HepG2 (cell line): ENCODE measurements around the gene DNMT3A. TPM values are rescaled to one million over a fixed set of nuclear protein-coding genes. Genes with fewer than 3 reads are reported as not detected.

ENCODE experiments used
- ATAC-seq: fragments of 200-7000 bp; cut with Tn5 transposase; 3 replicates; pipeline ENCODE4 v1.9.1; 2020; ENCODE audit warnings: mild to moderate bottlenecking, moderate library complexity
- BruUV-seq: library from RNA; stranded (reverse); fragments of 400-500 nt; replicated peaks from 2 replicates; lab custom pipeline; 2021; lab: Mats Ljungman, UMichigan
- CTCF ChIA-PET: fragments of 300-600 bp; formaldehyde crosslinking; extraction: SDS; loops from one replicate; lab custom pipeline; 2021; ENCODE audit warnings: low total read pairs, inconsistent platforms, low intra/inter-chr PET ratio; lab: Yijun Ruan, JAX
- POLR2A ChIA-PET: fragments of 350-600 bp; sonication (Branson Sonifier 250); formaldehyde crosslinking; loops from one replicate; lab custom pipeline; 2020; ENCODE audit warnings: antibody characterized with exemption, inconsistent platforms; lab: Yijun Ruan, JAX
- DNase-seq: peaks from one replicate; pipeline ENCODE4 v3.0.0-alpha.2; 2015; ENCODE audit warnings: low spot score
- FAIRE-seq: peaks from 3 replicates; lab custom pipeline; 2011; peaks lifted over from hg19 to GRCh38; lab: Jason Lieb, UNC
- H2AFZ ChIP-seq: one replicate; pipeline ENCODE4 v1.6.1; 2011; ENCODE audit warnings: low read length, inconsistent platforms
- H3K27ac ChIP-seq: fragments of 300-600 bp; 3 replicates; pipeline ENCODE4 v1.8.0; 2011; ENCODE audit warnings: mixed run types, mild to moderate bottlenecking, mixed read lengths, low read length, inconsistent platforms; ENCODE audit not compliant: insufficient read depth; ENCODE audit errors: extremely low read length
- H3K27me3 ChIP-seq, 2 experiments: fragments of 200-600 bp in 1 of 2; 2 replicates in 1 of 2; 3 replicates in 1 of 2; pipeline versions ENCODE4 v1.6.0 to v1.8.0; 2011; ENCODE audit warnings: low read length in 2 of 2, mild to moderate bottlenecking in 2 of 2, moderate library complexity in 2 of 2, inconsistent platforms in 1 of 2; ENCODE audit not compliant: insufficient read depth in 2 of 2, control insufficient read depth in 1 of 2
- H3K36me3 ChIP-seq, 2 experiments: fragments of 200-600 bp in 1 of 2; replicated peaks in 1 of 2; 2 replicates in 1 of 2; 3 replicates in 1 of 2; pipeline versions ENCODE4 v1.5.1 to v1.8.0; 2011; ENCODE audit warnings: low read length in 2 of 2, inconsistent platforms in 1 of 2; ENCODE audit not compliant: insufficient read depth in 2 of 2, control insufficient read depth in 1 of 2
- H3K4me1 ChIP-seq: 2 replicates; pipeline ENCODE4 v1.5.1; 2012; ENCODE audit warnings: low read length, inconsistent platforms; ENCODE audit not compliant: insufficient read depth
- H3K4me2 ChIP-seq: 2 replicates; pipeline ENCODE4 v1.6.0; 2011; ENCODE audit warnings: low read depth, low read length, inconsistent platforms
- H3K4me3 ChIP-seq, 3 experiments: fragments of 200-600 bp in 1 of 3; sonication (generic), shearing (Covaris generic) in 1 of 3; replicated peaks in 1 of 3; 2 replicates each; pipeline ENCODE4 v1.5.1; 2011 to 2016; ENCODE audit warnings: low read length in 3 of 3, inconsistent platforms in 2 of 3, low read depth in 2 of 3, mild to moderate bottlenecking in 2 of 3, control low read depth in 1 of 3, mixed read lengths in 1 of 3; ENCODE audit not compliant: insufficient read depth in 1 of 3
- H3K79me2 ChIP-seq: one replicate; pipeline ENCODE4 v1.6.1; 2011; ENCODE audit warnings: low read length, inconsistent platforms; ENCODE audit not compliant: insufficient read depth
- H3K9ac ChIP-seq: 2 replicates; pipeline ENCODE4 v1.6.0; 2011; ENCODE audit warnings: mild to moderate bottlenecking, low read depth, low read length, inconsistent platforms; ENCODE audit not compliant: insufficient read depth
- H3K9me3 ChIP-seq: 2 replicates; pipeline ENCODE4 v1.5.1; 2012; ENCODE audit warnings: mild to moderate bottlenecking, low read length
- H4K20me1 ChIP-seq: 2 replicates; pipeline ENCODE4 v1.6.0; 2011; ENCODE audit warnings: inconsistent platforms, mild to moderate bottlenecking, low read length, moderate library complexity; ENCODE audit not compliant: insufficient read depth
- CCDC6 ChIP-seq: sonication (generic); formaldehyde crosslinking; IDR thresholded peaks from 2 replicates; pipeline ENCODE4 v1.8.1; 2022; ENCODE audit warnings: mild to moderate bottlenecking, missing genetic modification reagents, moderate library complexity
- IKZF4 ChIP-seq: sonication (generic); formaldehyde crosslinking; IDR thresholded peaks from 2 replicates; pipeline ENCODE4 v1.5.1; 2020; ENCODE audit warnings: borderline replicate concordance, mild to moderate bottlenecking, low read depth, missing genetic modification reagents; ENCODE audit errors: not compliant biosample characterization
- NAIF1 ChIP-seq: sonication (generic); formaldehyde crosslinking; IDR thresholded peaks from 2 replicates; pipeline ENCODE4 v1.5.0; 2020; ENCODE audit warnings: mild to moderate bottlenecking, missing genetic modification reagents, borderline replicate concordance
- POLR2AphosphoS5 ChIP-seq: IDR thresholded peaks from 2 replicates; pipeline ENCODE4 v1.6.1; 2012; ENCODE audit warnings: low read depth, low read length
- RBAK ChIP-seq: sonication (generic); formaldehyde crosslinking; IDR thresholded peaks from 2 replicates; pipeline ENCODE4 v1.5.1; 2020; ENCODE audit warnings: mild to moderate bottlenecking, missing genetic modification reagents
- TAF15 ChIP-seq: fragments of 200-400 bp; formaldehyde crosslinking; IDR thresholded peaks from one replicate; pipeline ENCODE4 v1.6.1; 2018; ENCODE audit warnings: mild to moderate bottlenecking, low read depth, low read length; ENCODE audit not compliant: poor library complexity, severe bottlenecking
- ZBTB42 ChIP-seq: sonication (generic); formaldehyde crosslinking; IDR thresholded peaks from 2 replicates; pipeline ENCODE4 v1.5.0; 2020; ENCODE audit warnings: mild to moderate bottlenecking, missing genetic modification reagents
- ZFP37 ChIP-seq: sonication (generic); formaldehyde crosslinking; IDR thresholded peaks from 2 replicates; pipeline ENCODE4 v1.4.0; 2020; ENCODE audit warnings: missing genetic modification reagents, borderline replicate concordance
- ZNF501 ChIP-seq: sonication (generic); formaldehyde crosslinking; IDR thresholded peaks from 2 replicates; pipeline ENCODE4 v1.5.1; 2020; ENCODE audit warnings: mild to moderate bottlenecking, moderate library complexity, missing genetic modification reagents
- ZSCAN21 ChIP-seq: sonication (generic); formaldehyde crosslinking; IDR thresholded peaks from 2 replicates; pipeline ENCODE4 v1.8.0; 2022; ENCODE audit warnings: mild to moderate bottlenecking, missing genetic modification reagents, moderate library complexity, borderline replicate concordance
- WGBS: methylation state at CpG from one replicate; pipeline ENCODE4 v1.1.6; 2017; ENCODE audit warnings: low lambda C conversion rate; 5-methylcytosine and 5-hydroxymethylcytosine counted together
- in situ Hi-C: cut with HindIII; loops from 2 replicates; pipeline ENCODE4 v1.10.0; 2017; ENCODE audit warnings: low pct_unique_long_range_greater_than_20kb; ENCODE audit not compliant: extremely low pct_ligation_motif_present
- intact Hi-C: fragments of 100-400 bp; cut with micrococcal nuclease; formaldehyde crosslinking; loops from one replicate; pipeline ENCODE4 v1.10.0; 2022; ENCODE audit not compliant: unreplicated experiment
- polyA plus RNA-seq, 8 experiments: library from polyadenylated mRNA; depleted of rRNA in 3 of 8; stranded (reverse) in 7 of 8; unstranded in 1 of 8; fragments of >200 nt; fragmentation: Illumina TruSeq in 4 of 8; extraction: Trizol in 4 of 8; gene quantifications; 2 replicates each; pipeline versions ENCODE4 v1.2.1 to v1.2.3, GENCODE V29; 2011 to 2016; ENCODE audit warnings: low read depth in 4 of 8, missing spikeins in 1 of 8, mixed read lengths in 1 of 8; ENCODE audit not compliant: insufficient read depth in 1 of 8
- total RNA-seq, 5 experiments: library from RNA; depleted of rRNA; stranded (reverse); fragments of >200 nt; fragmentation: Illumina TruSeq; extraction: Trizol; gene quantifications; 2 replicates each; pipeline ENCODE4 v1.2.3, GENCODE V29; 2016; ENCODE audit warnings: low read depth in 1 of 5
- TF ChIP-seq, protein P1 (sequence below): sonication (generic); formaldehyde crosslinking; IDR thresholded peaks from 2 replicates; pipeline ENCODE4 v1.5.0; 2020; ENCODE audit warnings: mild to moderate bottlenecking, missing genetic modification reagents, moderate library complexity
- TF ChIP-seq, protein P2 (sequence below), 2 experiments: sonication (generic) in 1 of 2; formaldehyde crosslinking in 1 of 2; IDR thresholded peaks; 2 replicates each; pipeline versions ENCODE4 v1.4.0 to v1.6.1; 2016 to 2020; ENCODE audit warnings: borderline replicate concordance in 1 of 2, low read depth in 1 of 2, mild to moderate bottlenecking in 1 of 2, missing genetic modification reagents in 1 of 2
- TF ChIP-seq, protein P3 (sequence below): sonication (generic); formaldehyde crosslinking; IDR thresholded peaks from 2 replicates; pipeline ENCODE4 v1.4.0; 2020; ENCODE audit warnings: missing genetic modification reagents, borderline replicate concordance

The DNMT3A gene
- total and polyA plus RNA-seq, 2 of the 13 experiments (the other 11 are each of a cell fraction or from before 2014, with no cell fraction given), result 14.7 to 29.1 TPM

DNA sequence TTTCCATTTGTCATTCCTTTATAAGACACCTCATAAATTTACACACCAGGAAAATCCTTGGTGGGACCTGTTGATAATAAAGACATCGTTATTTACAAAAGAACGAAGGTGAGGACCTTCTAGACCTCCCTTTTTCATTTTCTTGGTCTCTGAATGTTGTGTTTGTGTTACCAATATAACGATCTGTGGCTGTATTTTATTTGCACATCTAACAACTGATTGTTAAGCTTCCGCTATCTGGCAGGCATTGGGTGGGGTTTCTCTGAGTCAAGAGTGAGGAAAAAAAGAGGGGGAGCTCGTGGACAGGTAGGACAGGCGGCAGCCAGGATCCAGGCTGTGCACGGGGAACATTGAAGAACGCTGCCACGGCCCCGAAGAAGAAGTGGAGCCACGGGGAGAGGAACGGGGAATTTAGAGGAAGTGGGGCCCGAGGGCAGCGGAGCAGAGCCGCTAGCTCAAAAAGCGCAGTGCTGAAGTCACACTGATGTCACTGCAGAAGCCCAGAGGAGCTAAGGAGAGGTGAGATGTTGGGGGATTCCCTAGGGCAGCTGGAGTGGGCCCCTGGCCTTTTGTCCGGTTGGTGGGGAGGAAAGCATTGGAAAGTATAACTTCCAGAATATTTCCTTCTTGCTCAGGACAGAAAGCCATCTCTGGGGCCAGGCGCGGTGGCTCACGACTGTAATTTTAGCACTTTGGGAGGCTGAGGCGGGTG lies 20.9 kb upstream of the DNMT3A start:
- Histone ChIP-seq H2AFZ (peak overlapping the region; percentile 92), H3K9ac (peak overlapping the region; percentile 41; the same call in 1 of the 2 replicates), H3K27me3 (peaks cover 5 to 64% of the 10 kb centered on the region in 2 experiments; a peak in 4 of 5 replicates), H4K20me1 (no peaks in the 10 kb centered on the region), H3K4me1 (peaks cover 14% of the 10 kb centered on the region), H3K27ac (no peak overlapping the region), H3K79me2 (no peaks in the 10 kb centered on the region), H3K36me3 (no peaks in the 10 kb centered on the region), H3K4me2 (peak overlapping the region; percentile 87), H3K9me3 (no peaks in the 10 kb centered on the region), H3K4me3 (peak overlapping the region; percentile 42 to 71 (median 61))
- DNase-seq, result no peak
- no peak for FAIRE-seq
- BruUV-seq, result no TSS peak
- POLR2A ChIA-PET, result interaction anchor here (0.9 to 2.2 kb wide), 10 partner anchors 10 to 337 kb away, joined by 3 to 11 read pairs (median 4); no protein-coding TSS in a partner anchor
- peak; percentile 36 for ATAC-seq
- CTCF ChIA-PET, result interaction anchor here (0.8 to 2.0 kb wide), 3 partner anchors 14 to 302 kb away, joined by 3 to 14 read pairs (median 4); no protein-coding TSS in a partner anchor
- WGBS, result 24% methylated on average over 21 of the region's 21 CpGs
- intact Hi-C loops (loop anchor here (2.0 kb wide), 1 partner anchor 14 kb away; no protein-coding TSS in a partner anchor), in situ Hi-C loops (no loop called here)
- no peak for TF ChIP-seq ZFP37 (CRISPR knock-in tag)
- no peak for TF ChIP-seq NAIF1
- peak; percentile 15; the same call in 1 of the 2 replicates for TF ChIP-seq ZNF501 (CRISPR knock-in tag)
- no peak for TF ChIP-seq ZSCAN21 (CRISPR knock-in tag)
- no peak for TF ChIP-seq IKZF4 (CRISPR knock-in tag)
- TF ChIP-seq ZBTB42 (CRISPR knock-in tag), result no peak
- TF ChIP-seq, protein P1, sequence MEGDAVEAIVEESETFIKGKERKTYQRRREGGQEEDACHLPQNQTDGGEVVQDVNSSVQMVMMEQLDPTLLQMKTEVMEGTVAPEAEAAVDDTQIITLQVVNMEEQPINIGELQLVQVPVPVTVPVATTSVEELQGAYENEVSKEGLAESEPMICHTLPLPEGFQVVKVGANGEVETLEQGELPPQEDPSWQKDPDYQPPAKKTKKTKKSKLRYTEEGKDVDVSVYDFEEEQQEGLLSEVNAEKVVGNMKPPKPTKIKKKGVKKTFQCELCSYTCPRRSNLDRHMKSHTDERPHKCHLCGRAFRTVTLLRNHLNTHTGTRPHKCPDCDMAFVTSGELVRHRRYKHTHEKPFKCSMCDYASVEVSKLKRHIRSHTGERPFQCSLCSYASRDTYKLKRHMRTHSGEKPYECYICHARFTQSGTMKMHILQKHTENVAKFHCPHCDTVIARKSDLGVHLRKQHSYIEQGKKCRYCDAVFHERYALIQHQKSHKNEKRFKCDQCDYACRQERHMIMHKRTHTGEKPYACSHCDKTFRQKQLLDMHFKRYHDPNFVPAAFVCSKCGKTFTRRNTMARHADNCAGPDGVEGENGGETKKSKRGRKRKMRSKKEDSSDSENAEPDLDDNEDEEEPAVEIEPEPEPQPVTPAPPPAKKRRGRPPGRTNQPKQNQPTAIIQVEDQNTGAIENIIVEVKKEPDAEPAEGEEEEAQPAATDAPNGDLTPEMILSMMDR (CRISPR knock-in tag), result 0 out of 2 replicates have a peak, but pooled peaks have one; percentile 23
- no peak for TF ChIP-seq TAF15
- no peak for TF ChIP-seq CCDC6 (CRISPR knock-in tag)
- TF ChIP-seq POLR2AphosphoS5, result no peak
- TF ChIP-seq RBAK (CRISPR knock-in tag), result no peak
- TF ChIP-seq, protein P2, sequence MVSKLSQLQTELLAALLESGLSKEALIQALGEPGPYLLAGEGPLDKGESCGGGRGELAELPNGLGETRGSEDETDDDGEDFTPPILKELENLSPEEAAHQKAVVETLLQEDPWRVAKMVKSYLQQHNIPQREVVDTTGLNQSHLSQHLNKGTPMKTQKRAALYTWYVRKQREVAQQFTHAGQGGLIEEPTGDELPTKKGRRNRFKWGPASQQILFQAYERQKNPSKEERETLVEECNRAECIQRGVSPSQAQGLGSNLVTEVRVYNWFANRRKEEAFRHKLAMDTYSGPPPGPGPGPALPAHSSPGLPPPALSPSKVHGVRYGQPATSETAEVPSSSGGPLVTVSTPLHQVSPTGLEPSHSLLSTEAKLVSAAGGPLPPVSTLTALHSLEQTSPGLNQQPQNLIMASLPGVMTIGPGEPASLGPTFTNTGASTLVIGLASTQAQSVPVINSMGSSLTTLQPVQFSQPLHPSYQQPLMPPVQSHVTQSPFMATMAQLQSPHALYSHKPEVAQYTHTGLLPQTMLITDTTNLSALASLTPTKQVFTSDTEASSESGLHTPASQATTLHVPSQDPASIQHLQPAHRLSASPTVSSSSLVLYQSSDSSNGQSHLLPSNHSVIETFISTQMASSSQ (IDR thresholded peaks at IDR 0.05; ENCODE audit: low read depth), result no peak
- TF ChIP-seq, protein P2 (CRISPR knock-in tag; IDR thresholded peaks at IDR 0.05; ENCODE audit: borderline replicate concordance), result no peak
- TF ChIP-seq, protein P3, sequence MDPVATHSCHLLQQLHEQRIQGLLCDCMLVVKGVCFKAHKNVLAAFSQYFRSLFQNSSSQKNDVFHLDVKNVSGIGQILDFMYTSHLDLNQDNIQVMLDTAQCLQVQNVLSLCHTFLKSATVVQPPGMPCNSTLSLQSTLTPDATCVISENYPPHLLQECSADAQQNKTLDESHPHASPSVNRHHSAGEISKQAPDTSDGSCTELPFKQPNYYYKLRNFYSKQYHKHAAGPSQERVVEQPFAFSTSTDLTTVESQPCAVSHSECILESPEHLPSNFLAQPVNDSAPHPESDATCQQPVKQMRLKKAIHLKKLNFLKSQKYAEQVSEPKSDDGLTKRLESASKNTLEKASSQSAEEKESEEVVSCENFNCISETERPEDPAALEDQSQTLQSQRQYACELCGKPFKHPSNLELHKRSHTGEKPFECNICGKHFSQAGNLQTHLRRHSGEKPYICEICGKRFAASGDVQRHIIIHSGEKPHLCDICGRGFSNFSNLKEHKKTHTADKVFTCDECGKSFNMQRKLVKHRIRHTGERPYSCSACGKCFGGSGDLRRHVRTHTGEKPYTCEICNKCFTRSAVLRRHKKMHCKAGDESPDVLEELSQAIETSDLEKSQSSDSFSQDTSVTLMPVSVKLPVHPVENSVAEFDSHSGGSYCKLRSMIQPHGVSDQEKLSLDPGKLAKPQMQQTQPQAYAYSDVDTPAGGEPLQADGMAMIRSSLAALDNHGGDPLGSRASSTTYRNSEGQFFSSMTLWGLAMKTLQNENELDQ (CRISPR knock-in tag), result no peak
